ENCODE measurements around the gene WASF1. TPM values are rescaled to one million over a fixed set of nuclear protein-coding genes. Genes with fewer than 3 reads are reported as not detected.
"Not testable (repeated sequence)": the region's sequence is repeated elsewhere in the genome, so short reads cannot be mapped to it uniquely, and the experiment has no call there.

The WASF1 gene
- total RNA-seq, 1 experiment from 2014 or later, result 2.6 TPM

- no peak for DNase-seq (ENCODE audit: low spot score)
Measured at GRCh38 chr6:110173506-110174132, 5.9 kb downstream of the WASF1 start.

GRCh38 chr6:110170081-110170480 lies 9.4 kb downstream of the WASF1 start:
- DNase-seq (ENCODE audit: low spot score), result no peak

- DNase-seq (ENCODE audit: low spot score), result no peak
Measured at GRCh38 chr6:110158479-110158878, 21.0 kb downstream of the WASF1 start.

- DNase-seq (ENCODE audit: low spot score), result no peak
Measured at GRCh38 chr6:110147870-110148269, 31.6 kb downstream of the WASF1 start.

- DNase-seq (ENCODE audit: low spot score), result no peak
Measured at GRCh38 chr6:110140650-110141049, 38.8 kb downstream of the WASF1 start.

GRCh38 chr6:110139052-110139451 lies 40.4 kb downstream of the WASF1 start:
- DNase-seq (ENCODE audit: low spot score), result no peak

GRCh38 chr6:110137924-110138887 lies 41.3 kb downstream of the WASF1 start:
- no peak for DNase-seq (ENCODE audit: low spot score)

- no peak for DNase-seq (ENCODE audit: low spot score)
Measured at GRCh38 chr6:110130362-110130761, 49.1 kb downstream of the WASF1 start.

- DNase-seq (ENCODE audit: low spot score), result no peak
Measured at GRCh38 chr6:110128418-110128817, 51.1 kb downstream of the WASF1 start.

- no peak for DNase-seq (ENCODE audit: low spot score)
Measured at GRCh38 chr6:110125361-110125760, 54.1 kb downstream of the WASF1 start.

- not testable (repeated sequence) for DNase-seq (ENCODE audit: low spot score)
Measured at GRCh38 chr6:110121655-110122054, 57.8 kb downstream of the WASF1 start.

GRCh38 chr6:110116258-110116657 lies 63.2 kb downstream of the WASF1 start:
- DNase-seq (ENCODE audit: low spot score), result no peak

- DNase-seq (ENCODE audit: low spot score), result no peak
Measured at GRCh38 chr6:110114004-110114403, 65.5 kb downstream of the WASF1 start.

GRCh38 chr6:110105296-110105695 lies 74.2 kb downstream of the WASF1 start:
- no peak for DNase-seq (ENCODE audit: low spot score)

GRCh38 chr6:110103260-110103659 lies 76.2 kb downstream of the WASF1 start:
- DNase-seq (ENCODE audit: low spot score), result no peak

- no peak for DNase-seq (ENCODE audit: low spot score)
Measured at GRCh38 chr6:110102411-110102810, 77.1 kb downstream of the WASF1 start.

GRCh38 chr6:110101885-110102284 lies 77.6 kb downstream of the WASF1 start:
- no peak for DNase-seq (ENCODE audit: low spot score)

GRCh38 chr6:110098511-110099116 lies 80.9 kb downstream of the WASF1 start:
- no peak for DNase-seq (ENCODE audit: low spot score)

GRCh38 chr6:110097443-110097842 lies 82.0 kb downstream of the WASF1 start:
- DNase-seq (ENCODE audit: low spot score), result no peak

GRCh38 chr6:110095935-110096334 lies 83.5 kb downstream of the WASF1 start:
- DNase-seq (ENCODE audit: low spot score), result no peak

GRCh38 chr6:110095101-110095500 lies 84.4 kb downstream of the WASF1 start:
- no peak for DNase-seq (ENCODE audit: low spot score)

- no peak for DNase-seq (ENCODE audit: low spot score)
Measured at GRCh38 chr6:110093981-110094380, 85.5 kb downstream of the WASF1 start.

All from HT-29 (cell line).